GM19395 (cell line): ENCODE data around the gene KCNC1.

Experiments used
- ATAC-seq: cut with Tn5 transposase; IDR thresholded peaks from one replicate; pipeline ENCODE4 v1.9.1; 2021; ENCODE audit warnings: mild to moderate bottlenecking, moderate library complexity; ENCODE audit not compliant: unreplicated experiment

Gene KCNC1

GRCh38 chr11:17734418-17734911, at the start of gene KCNC1:
Gene KCNC1 (plus strand): TSS chr11:17734781. CDS start chr11:17736003, 1,222 bp downstream.
- no peak for ATAC-seq

GRCh38 chr11:17686231-17686980, 48.2 kb upstream of the KCNC1 start:
- no peak for ATAC-seq

GRCh38 chr11:17687946-17688670, 46.5 kb upstream of the KCNC1 start:
- ATAC-seq: no peak

GRCh38 chr11:17691550-17691949, 43.0 kb upstream of the KCNC1 start:
- no peak for ATAC-seq

- no peak for ATAC-seq
Measured at GRCh38 chr11:17691976-17692375, 42.6 kb upstream of the KCNC1 start.

- ATAC-seq: no peak
Measured at GRCh38 chr11:17692931-17693330, 41.6 kb upstream of the KCNC1 start.

- ATAC-seq: no peak
Measured at GRCh38 chr11:17693531-17693930, 41.0 kb upstream of the KCNC1 start.

- no peak for ATAC-seq
Measured at GRCh38 chr11:17694494-17695110, 40.0 kb upstream of the KCNC1 start.

- no peak for ATAC-seq
Measured at GRCh38 chr11:17695454-17696441, 38.8 kb upstream of the KCNC1 start.

- no peak for ATAC-seq
Measured at GRCh38 chr11:17696741-17697140, 37.8 kb upstream of the KCNC1 start.

GRCh38 chr11:17697175-17697949, 37.2 kb upstream of the KCNC1 start:
- ATAC-seq: no peak

- ATAC-seq: no peak
Measured at GRCh38 chr11:17699147-17700114, 35.1 kb upstream of the KCNC1 start.

- no peak for ATAC-seq
Measured at GRCh38 chr11:17700991-17701390, 33.6 kb upstream of the KCNC1 start.

- no peak for ATAC-seq
Measured at GRCh38 chr11:17702876-17703275, 31.7 kb upstream of the KCNC1 start.

- no peak for ATAC-seq
Measured at GRCh38 chr11:17703951-17704350, 30.6 kb upstream of the KCNC1 start.

- no peak for ATAC-seq
Measured at GRCh38 chr11:17707830-17708229, 26.8 kb upstream of the KCNC1 start.

GRCh38 chr11:17711836-17712235, 22.7 kb upstream of the KCNC1 start:
- ATAC-seq: no peak

GRCh38 chr11:17713851-17714250, 20.7 kb upstream of the KCNC1 start:
- no peak for ATAC-seq
